GM23248 (cell line): ENCODE measurements around the gene GALNT13. TPM values are rescaled to one million over a fixed set of nuclear protein-coding genes. Genes with fewer than 3 reads are reported as not detected.
A peak's percentile ranks its signal among the peaks of the same experiment; 100 is the strongest.

Experiments used
- DNase-seq: peaks from one replicate; pipeline ENCODE4 v3.0.0-alpha.2; 2015
- H2AFZ ChIP-seq: fragments of 200-600 bp; sonication (generic); 2 replicates; pipeline ENCODE4 v1.6.1; 2016; ENCODE audit warnings: antibody characterized with exemption
- H3F3A ChIP-seq: fragments of 200-600 bp; sonication (generic); 2 replicates; pipeline ENCODE4 v1.6.1; 2016; ENCODE audit warnings: mild to moderate bottlenecking, antibody characterized with exemption, mixed run types; ENCODE audit not compliant: insufficient read depth
- H3K27ac ChIP-seq: fragments of 200-600 bp; sonication (generic); 2 replicates; pipeline ENCODE4 v1.5.1; 2016; ENCODE audit warnings: mild to moderate bottlenecking
- H3K27me3 ChIP-seq: fragments of 200-600 bp; sonication (generic); replicated peaks from 2 replicates; pipeline ENCODE4 v1.6.1; 2016; ENCODE audit warnings: mild to moderate bottlenecking; ENCODE audit not compliant: insufficient read depth
- H3K36me3 ChIP-seq: fragments of 200-600 bp; sonication (generic); 2 replicates; pipeline ENCODE4 v1.6.1; 2016; ENCODE audit warnings: low read depth, mild to moderate bottlenecking
- H3K4me1 ChIP-seq: fragments of 200-600 bp; sonication (generic); 2 replicates; pipeline ENCODE4 v1.6.1; 2016; ENCODE audit warnings: mild to moderate bottlenecking; ENCODE audit not compliant: insufficient read depth
- H3K4me2 ChIP-seq: fragments of 200-600 bp; sonication (generic); one replicate; pipeline ENCODE4 v1.6.1; 2016; ENCODE audit warnings: mild to moderate bottlenecking; ENCODE audit not compliant: unreplicated experiment
- H3K4me3 ChIP-seq: fragments of 200-600 bp; sonication (generic); 2 replicates; pipeline ENCODE4 v1.5.1; 2016; ENCODE audit warnings: mild to moderate bottlenecking
- H3K79me2 ChIP-seq: fragments of 200-600 bp; sonication (generic); 2 replicates; pipeline ENCODE4 v1.6.1; 2016; ENCODE audit warnings: mild to moderate bottlenecking; ENCODE audit not compliant: insufficient read depth
- H3K9ac ChIP-seq: fragments of 200-600 bp; sonication (generic); 2 replicates; pipeline ENCODE4 v1.6.1; 2016; ENCODE audit warnings: mild to moderate bottlenecking
- H3K9me2 ChIP-seq: fragments of 200-600 bp; sonication (generic); 2 replicates; pipeline ENCODE4 v1.6.1; 2016; ENCODE audit warnings: mixed run types, mild to moderate bottlenecking, moderate library complexity; ENCODE audit not compliant: insufficient read depth
- H3K9me3 ChIP-seq: fragments of 200-600 bp; sonication (generic); one replicate; pipeline ENCODE4 v1.6.1; 2017; ENCODE audit warnings: low read depth
- H4K20me1 ChIP-seq: fragments of 200-600 bp; sonication (generic); 2 replicates; pipeline ENCODE4 v1.6.0; 2016; ENCODE audit not compliant: insufficient read depth
- EZH2 ChIP-seq: fragments of 200-600 bp; sonication (generic); IDR thresholded peaks from 2 replicates; pipeline ENCODE4 v1.6.1; 2018; ENCODE audit warnings: antibody characterized with exemption, mild to moderate bottlenecking; ENCODE audit not compliant: insufficient read depth, poor library complexity, severe bottlenecking
- EZH2phosphoT487 ChIP-seq: fragments of 200-600 bp; sonication (generic); IDR thresholded peaks from 2 replicates; pipeline ENCODE4 v1.6.1; 2018; ENCODE audit warnings: antibody characterized with exemption, moderate library complexity, mild to moderate bottlenecking, low read depth; ENCODE audit not compliant: insufficient read depth
- WGBS, 2 experiments: methylation state at CpG; one replicate each; pipeline ENCODE4 v1.1.6; 2015 to 2017; ENCODE audit warnings: low lambda C conversion rate in 2 of 2, low coverage in 1 of 2; ENCODE audit errors: missing lambda C conversion rate in 2 of 2; 5-methylcytosine and 5-hydroxymethylcytosine counted together
- in situ Hi-C: fragments of 300-500 bp; cut with MboI; formaldehyde crosslinking; loops from 2 replicates; pipeline ENCODE4 v1.15.0; 2020
- polyA plus RNA-seq: library from polyadenylated mRNA; unstranded; fragments of >200 nt; fragmentation: Nextera tagmentation; extraction: Ambion mirVana; gene quantifications from 2 replicates; pipeline ENCODE4 v1.2.1, GENCODE V29; 2016
- total RNA-seq: library from RNA; depleted of rRNA; stranded (reverse); fragments of >200 nt; shearing (Covaris generic); gene quantifications from 2 replicates; pipeline ENCODE4 v1.2.3, GENCODE V29; 2014

Gene GALNT13
- total and polyA plus RNA-seq, 2 experiments from 2014 or later = 0.11 TPM; not detected in 1

DNA sequence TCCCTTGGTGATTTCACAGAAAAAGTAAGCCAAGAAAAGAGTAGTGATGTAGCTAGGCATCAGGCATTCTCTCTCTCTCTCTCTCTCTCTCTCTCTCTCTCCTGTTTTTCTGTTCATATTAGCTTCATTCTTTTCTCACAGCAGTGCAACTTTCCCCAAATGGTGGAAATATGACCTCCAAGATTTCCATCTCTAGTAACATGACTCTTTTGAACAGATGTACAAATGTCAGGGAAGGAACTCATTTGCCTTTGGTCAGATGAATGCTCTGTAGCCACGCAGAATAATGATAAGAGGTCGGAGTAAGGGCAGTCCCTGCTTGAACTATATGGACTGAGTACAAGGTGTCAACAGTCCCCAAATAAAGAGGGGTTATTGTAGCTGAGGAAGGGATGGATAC lies 316.2 kb downstream of the GALNT13 start:
- 24 to 31% methylated on average over 2 of the region's 2 CpGs for whole genome bisulfite sequencing, 2 experiments

DNA sequence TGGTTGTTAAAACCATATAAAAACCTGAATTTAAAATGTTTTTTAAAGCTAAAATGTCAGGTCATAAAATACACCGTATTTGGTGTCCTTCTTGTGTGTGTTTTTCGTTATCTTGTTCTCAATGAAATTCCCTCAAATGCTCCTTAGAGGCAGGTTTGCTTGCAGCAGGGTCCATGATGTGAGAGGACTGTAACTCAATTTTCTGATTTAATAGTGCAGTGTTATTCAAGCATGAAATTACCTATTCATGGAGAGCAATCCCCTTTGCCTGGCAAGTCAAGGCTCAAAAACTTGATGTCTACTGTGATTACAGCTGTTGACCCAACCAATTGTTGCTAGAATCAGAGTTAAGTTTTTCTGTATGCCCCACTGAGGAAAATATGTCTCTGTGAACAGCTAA lies 318.2 kb downstream of the GALNT13 start:
- in situ Hi-C loops = no loop called here
- H4K20me1 ChIP-seq = no peaks in the 10 kb centered on the region
- H3K36me3 ChIP-seq = no peaks in the 10 kb centered on the region
- no peak overlapping the region for H3K27ac ChIP-seq
- H3K79me2 ChIP-seq = no peaks in the 10 kb centered on the region
- no peak for TF ChIP-seq EZH2phosphoT487
- no peak for TF ChIP-seq EZH2
- DNase-seq = no peak
- H3K27me3 ChIP-seq = no peaks in the 10 kb centered on the region
- H2AFZ ChIP-seq = no peak overlapping the region
- no peak overlapping the region for H3K4me3 ChIP-seq
- H3K9ac ChIP-seq = no peak overlapping the region
- no peaks in the 10 kb centered on the region for H3K4me1 ChIP-seq
- H3F3A ChIP-seq = no peaks in the 10 kb centered on the region
- H3K9me2 ChIP-seq = no peaks in the 10 kb centered on the region
- 34 to 52% methylated on average over 2 of the region's 2 CpGs for WGBS, 2 experiments
- no peak overlapping the region for H3K4me2 ChIP-seq
- no peaks in the 10 kb centered on the region for H3K9me3 ChIP-seq

More for the DNA sequence above, 316.2 kb downstream of the GALNT13 start:
- in situ Hi-C loops = no loop called here
- H3K9me2 ChIP-seq = no peaks in the 10 kb centered on the region
- H2AFZ ChIP-seq = no peak overlapping the region
- TF ChIP-seq EZH2 (no peak), EZH2phosphoT487 (no peak)
- H3K27me3 ChIP-seq = no peaks in the 10 kb centered on the region
- no peaks in the 10 kb centered on the region for H3K4me1 ChIP-seq
- no peaks in the 10 kb centered on the region for H3K9me3 ChIP-seq
- no peaks in the 10 kb centered on the region for H3F3A ChIP-seq
- H3K27ac ChIP-seq = no peak overlapping the region
- no peak for DNase-seq
- H4K20me1 ChIP-seq = no peaks in the 10 kb centered on the region
- no peaks in the 10 kb centered on the region for H3K79me2 ChIP-seq
- H3K9ac ChIP-seq = no peak overlapping the region
- H3K4me3 ChIP-seq = no peak overlapping the region
- H3K36me3 ChIP-seq = no peaks in the 10 kb centered on the region
- no peak overlapping the region for H3K4me2 ChIP-seq

DNA sequence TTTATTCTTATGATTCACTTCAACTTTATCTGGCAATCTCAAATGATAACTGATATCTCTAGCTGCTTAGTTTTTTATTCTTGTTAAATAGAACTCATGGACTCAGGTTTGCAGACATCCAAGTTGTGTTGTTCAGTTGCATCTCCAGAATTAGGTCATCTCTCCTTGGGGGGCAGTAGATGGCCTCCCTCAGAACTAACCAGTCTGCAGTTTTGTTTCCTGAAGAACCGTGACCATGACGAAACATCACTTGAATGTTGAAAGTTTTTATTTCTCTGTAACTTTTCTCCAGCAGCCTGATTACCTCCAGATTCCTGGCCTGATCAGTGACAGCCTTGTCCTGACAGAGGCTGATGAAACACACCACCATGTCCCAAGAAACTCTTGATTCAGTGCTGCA lies 321.5 kb downstream of the GALNT13 start:
- Histone ChIP-seq H3K79me2 (no peaks in the 10 kb centered on the region), H3K9me2 (no peaks in the 10 kb centered on the region), H3K4me3 (no peak overlapping the region), H3K9ac (no peak overlapping the region), H4K20me1 (no peaks in the 10 kb centered on the region), H3K4me2 (no peak overlapping the region), H2AFZ (no peak overlapping the region), H3K27me3 (no peaks in the 10 kb centered on the region), H3K36me3 (no peaks in the 10 kb centered on the region), H3K9me3 (no peaks in the 10 kb centered on the region), H3K27ac (no peak overlapping the region), H3F3A (no peaks in the 10 kb centered on the region), H3K4me1 (no peaks in the 10 kb centered on the region)
- TF ChIP-seq EZH2phosphoT487 (no peak), EZH2 (no peak)
- in situ Hi-C loops = no loop called here
- 2 to 7% methylated on average over 2 of the region's 2 CpGs for WGBS, 2 experiments
- DNase-seq = no peak

DNA sequence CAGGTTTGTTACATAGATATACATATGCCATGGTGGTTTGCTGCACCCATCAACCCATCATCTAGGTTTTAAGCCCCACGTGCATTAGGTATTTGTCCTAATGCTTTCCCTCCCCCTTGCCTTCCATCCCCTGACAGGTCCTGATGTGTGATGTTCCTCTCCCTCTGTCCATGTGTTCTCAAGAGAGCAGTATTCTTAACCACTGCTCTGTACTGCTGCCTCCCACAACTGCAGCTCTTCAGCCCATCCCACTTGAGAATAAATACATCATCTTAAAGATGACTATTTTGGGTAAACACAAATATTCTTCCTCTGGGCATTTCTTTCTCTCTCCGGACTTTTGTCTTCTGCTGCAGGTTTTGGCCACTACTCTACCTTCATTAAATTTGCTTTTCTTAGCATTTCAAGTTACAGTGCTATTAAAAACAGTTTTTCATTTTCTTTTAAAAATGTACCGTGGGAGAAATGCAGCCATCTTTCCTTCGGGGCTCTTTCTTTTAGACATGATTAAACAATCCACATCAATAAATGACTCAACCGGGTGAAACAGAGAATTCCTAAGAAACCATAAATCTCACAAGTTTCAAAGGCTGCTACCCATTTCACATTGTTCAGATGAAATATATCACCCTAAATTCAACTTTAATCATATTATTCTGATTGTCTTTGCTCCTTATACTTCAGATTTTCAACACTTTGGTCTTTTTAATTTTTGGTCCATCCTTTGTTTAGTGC lies 323.4 kb downstream of the GALNT13 start:
- in situ Hi-C loops = no loop called here
- no peaks in the 10 kb centered on the region for H3K27me3 ChIP-seq
- H3K27ac ChIP-seq = no peak overlapping the region
- TF ChIP-seq EZH2phosphoT487 = no peak
- TF ChIP-seq EZH2 = no peak
- no peaks in the 10 kb centered on the region for H3F3A ChIP-seq
- no peaks in the 10 kb centered on the region for H3K4me1 ChIP-seq
- no peaks in the 10 kb centered on the region for H3K9me3 ChIP-seq
- H3K36me3 ChIP-seq = no peaks in the 10 kb centered on the region
- no peaks in the 10 kb centered on the region for H4K20me1 ChIP-seq
- H3K4me3 ChIP-seq = no peak overlapping the region
- H3K4me2 ChIP-seq = no peak overlapping the region
- DNase-seq = no peak
- H3K9me2 ChIP-seq = no peaks in the 10 kb centered on the region
- H3K79me2 ChIP-seq = no peaks in the 10 kb centered on the region
- 52 to 54% methylated on average over 5 of the region's 5 CpGs for WGBS, 2 experiments
- H2AFZ ChIP-seq = no peak overlapping the region
- H3K9ac ChIP-seq = no peak overlapping the region

DNA sequence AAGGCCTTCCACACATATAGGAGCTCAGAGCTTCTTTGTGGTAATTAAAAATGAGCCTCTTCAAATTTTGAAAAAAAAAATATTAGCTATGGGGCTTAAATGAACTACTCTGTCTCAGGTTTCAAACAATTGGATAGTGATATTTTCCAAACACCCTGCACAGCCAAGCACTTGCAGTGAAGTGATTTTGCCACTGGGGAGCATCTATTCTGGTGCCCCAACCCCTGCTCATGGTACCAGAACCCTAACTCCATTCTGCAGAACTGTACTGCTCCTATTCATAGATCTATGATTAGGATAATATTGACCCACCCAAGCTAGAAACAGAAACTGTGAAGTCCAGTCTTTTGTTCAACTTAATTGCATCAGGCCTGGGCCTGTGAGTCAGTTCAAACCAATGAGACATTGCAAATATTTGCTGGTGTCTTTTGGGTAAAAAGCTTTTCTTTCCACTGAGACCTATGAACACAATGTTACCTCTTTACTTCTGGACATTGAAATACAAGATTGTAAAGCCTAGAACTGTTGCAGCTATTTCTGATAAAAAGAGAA lies 324.0 kb downstream of the GALNT13 start:
- no peaks in the 10 kb centered on the region for H3K27me3 ChIP-seq
- TF ChIP-seq EZH2 (no peak), EZH2phosphoT487 (no peak)
- H3K9me2 ChIP-seq = no peaks in the 10 kb centered on the region
- H3K9me3 ChIP-seq = no peaks in the 10 kb centered on the region
- no peaks in the 10 kb centered on the region for H3K36me3 ChIP-seq
- DNase-seq = peak; percentile 13
- no peak overlapping the region for H3K27ac ChIP-seq
- no peaks in the 10 kb centered on the region for H4K20me1 ChIP-seq
- in situ Hi-C loops = no loop called here
- no peak overlapping the region for H3K4me2 ChIP-seq
- no peaks in the 10 kb centered on the region for H3K4me1 ChIP-seq
- no peak overlapping the region for H3K4me3 ChIP-seq
- H3K79me2 ChIP-seq = no peaks in the 10 kb centered on the region
- H3K9ac ChIP-seq = no peak overlapping the region
- H2AFZ ChIP-seq = no peak overlapping the region
- H3F3A ChIP-seq = no peaks in the 10 kb centered on the region
